Lung (tissue), 12 donors: ENCODE data around the gene CLSTN1. TPM values are rescaled to one million over a fixed set of nuclear protein-coding genes. Genes with fewer than 3 reads are reported as not detected.
A peak's percentile ranks its signal among the peaks of the same experiment; 100 is the strongest.

Experiments used
- ATAC-seq: fragments of 200-7000 bp; cut with Tn5 transposase; one replicate; pipeline ENCODE4 v1.9.1; 2020; ENCODE audit warnings: moderate number of reproducible peaks; ENCODE audit not compliant: insufficient read depth, low FRiP score
- DNase-seq, 3 donors: peaks; one replicate each; pipeline ENCODE4 v3.0.0-alpha.2; 2013 to 2017
- H3K27ac ChIP-seq, 2 donors: one replicate each; pipeline ENCODE4 v1.5.1; 2013; ENCODE audit warnings: mild to moderate bottlenecking in 2 of 2, moderate library complexity in 2 of 2, control low read depth in 1 of 2, inconsistent platforms in 1 of 2, low read depth in 1 of 2, low read length in 1 of 2
- H3K27me3 ChIP-seq, 3 donors: one replicate each; pipeline ENCODE4 v1.5.1; 2013; ENCODE audit warnings: low read length in 2 of 3; ENCODE audit not compliant: control insufficient read depth in 3 of 3, insufficient read depth in 3 of 3
- H3K36me3 ChIP-seq, 4 donors: one replicate each; pipeline ENCODE4 v1.5.1; 2013; ENCODE audit warnings: low read length in 4 of 4, mild to moderate bottlenecking in 1 of 4, moderate library complexity in 1 of 4; ENCODE audit not compliant: control insufficient read depth in 4 of 4, insufficient read depth in 4 of 4
- H3K4me1 ChIP-seq, 5 donors: one replicate each; pipeline ENCODE4 v1.5.1; 2013; ENCODE audit warnings: low read length in 5 of 5, mild to moderate bottlenecking in 2 of 5, moderate library complexity in 1 of 5; ENCODE audit not compliant: control insufficient read depth in 5 of 5, insufficient read depth in 5 of 5
- H3K4me3 ChIP-seq: one replicate; pipeline ENCODE4 v1.5.1; 2013; ENCODE audit warnings: mild to moderate bottlenecking, control low read depth, moderate library complexity
- H3K9ac ChIP-seq, 2 donors: one replicate each; pipeline ENCODE4 v1.5.1; 2013; ENCODE audit warnings: low read length in 2 of 2, control low read depth in 1 of 2; ENCODE audit not compliant: insufficient read depth in 1 of 2
- H3K9me3 ChIP-seq, 4 donors: one replicate each; pipeline ENCODE4 v1.5.1; 2013; ENCODE audit warnings: low read length in 3 of 4, mild to moderate bottlenecking in 1 of 4, moderate library complexity in 1 of 4; ENCODE audit not compliant: control insufficient read depth in 4 of 4, insufficient read depth in 3 of 4
- CTCF ChIP-seq: IDR thresholded peaks from 2 replicates; pipeline ENCODE4 v1.5.1; 2012; ENCODE audit warnings: mild to moderate bottlenecking; ENCODE audit errors: control extremely low read depth, extremely low read depth
- WGBS, 2 donors: extraction: QIAGEN DNeasy Blood & Tissue Kit; methylation state at CpG; one replicate each; pipeline ENCODE4 v1.1.7; 2013; 5-methylcytosine and 5-hydroxymethylcytosine counted together
- polyA plus RNA-seq, 2 donors: library from polyadenylated mRNA; stranded (reverse); fragments of 200-250 nt; gene quantifications; one replicate each; pipeline ENCODE4 v1.2.1, GENCODE V29; 2013
- total RNA-seq, 2 donors: library from RNA; depleted of rRNA in 1 of 2; stranded (reverse); fragments of >200 nt in 1 of 2; gene quantifications; one replicate each; pipeline ENCODE4 v1.2.1, GENCODE V29; 2014 to 2021
- donor health status: control.
- donor health status: control.
- donor health status: Bipolar disorder and iron deficiency.
- donor health status: healthy.
- donor health status: DM: yes; HTN: yes; CAD: no.

Gene CLSTN1
- total and polyA plus RNA-seq, 4 donors: 37.1 to 88.0 (median 61.8) TPM

DNA sequence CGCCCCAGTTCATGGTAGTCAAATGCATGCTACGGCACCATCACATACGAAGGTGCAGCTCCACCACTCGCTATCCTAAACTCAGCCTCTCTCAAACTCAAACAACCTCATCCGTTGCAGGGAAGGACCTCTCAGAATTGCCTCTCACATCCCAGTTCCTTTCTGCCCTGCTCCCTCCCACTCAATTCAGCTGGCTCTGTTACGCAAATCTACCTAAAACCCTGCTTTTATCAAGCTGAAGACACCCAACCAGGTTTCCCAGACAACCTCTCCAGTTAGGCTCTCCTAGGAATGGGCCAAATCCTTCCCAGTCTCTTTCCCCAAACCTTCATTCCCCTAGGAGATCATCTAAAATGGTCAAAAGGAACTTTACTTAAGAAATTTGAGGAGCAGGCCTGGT lies 62.9 kb downstream of the CLSTN1 start:
- no peak overlapping the region for H3K9ac ChIP-seq
- TF ChIP-seq CTCF: no peak
- peaks cover 0 to 11% (median under 1%) of the 10 kb centered on the region in 5 donors for H3K4me1 ChIP-seq
- H3K9me3 ChIP-seq: no peaks in the 10 kb centered on the region
- H3K27ac ChIP-seq: no peak overlapping the region
- peaks cover 0 to 8% (median 0%) of the 10 kb centered on the region in 4 donors for H3K36me3 ChIP-seq
- 96 to 97% methylated on average over 6 of the region's 6 CpGs for WGBS, 2 donors
- ATAC-seq (no peak), DNase-seq (no peak)
- H3K27me3 ChIP-seq: no peaks in the 10 kb centered on the region
- no peak overlapping the region for H3K4me3 ChIP-seq

DNA sequence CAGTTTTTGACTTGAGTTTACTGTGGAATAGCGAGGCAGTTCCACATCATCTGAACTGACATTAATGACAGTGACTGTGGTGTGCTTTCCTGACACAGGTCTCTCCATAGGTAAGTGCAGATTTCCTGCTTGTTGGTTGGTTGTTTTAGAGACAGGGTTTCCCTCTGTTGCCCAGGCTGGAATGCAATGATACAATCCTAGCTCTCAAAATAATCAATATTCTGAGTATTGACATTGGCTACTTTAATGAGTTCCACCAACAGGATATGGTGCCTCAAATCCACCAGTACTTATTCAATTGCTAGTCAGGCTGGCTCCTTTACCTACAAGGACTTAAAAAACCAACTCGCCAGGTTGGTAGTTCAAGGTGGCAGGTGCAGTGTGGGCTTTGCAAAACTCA lies 63.8 kb downstream of the CLSTN1 start:
- no peak for DNase-seq
- Histone ChIP-seq H3K9me3 (no peaks in the 10 kb centered on the region), H3K4me1 (peaks cover 0 to 16% (median 7%) of the 10 kb centered on the region in 5 donors), H3K9ac (no peak overlapping the region), H3K4me3 (no peak overlapping the region), H3K36me3 (peaks cover 0 to 8% (median 0%) of the 10 kb centered on the region in 4 donors), H3K27ac (no peak overlapping the region), H3K27me3 (no peaks in the 10 kb centered on the region)
- no peak for TF ChIP-seq CTCF
- WGBS, 2 donors: 68 to 92% methylated on average over 2 of the region's 2 CpGs
- ATAC-seq: no peak

GRCh38 chr1:9758559-9759121 lies 65.1 kb downstream of the CLSTN1 start:
- DNase-seq: no peak
- Histone ChIP-seq H3K9ac (no peak overlapping the region), H3K27me3 (no peaks in the 10 kb centered on the region), H3K4me1 (peaks cover 0 to 16% (median 7%) of the 10 kb centered on the region in 5 donors), H3K27ac (peak overlapping the region in 1 of 2 donors; percentile 47), H3K4me3 (no peak overlapping the region), H3K36me3 (peaks cover 0 to 8% (median 2%) of the 10 kb centered on the region in 4 donors), H3K9me3 (no peaks in the 10 kb centered on the region)
- 91 to 92% methylated on average over 10 of the region's 10 CpGs for WGBS, 2 donors
- no peak for TF ChIP-seq CTCF
- no peak for ATAC-seq
